Right cardiac atrium (tissue), 5 donors: ENCODE measurements around the gene NOL4L. TPM values are rescaled to one million over a fixed set of nuclear protein-coding genes. Genes with fewer than 3 reads are reported as not detected.

Experiments
- ATAC-seq, 2 donors: fragments of 200-7000 bp; cut with Tn5 transposase; one replicate each; pipeline versions ENCODE4 v1.8.0 to v1.9.1; 2020; ENCODE audit warnings: moderate library complexity in 2 of 2, mild to moderate bottlenecking in 1 of 2
- DNase-seq, 3 donors: peaks; one replicate each; pipeline ENCODE4 v3.0.0-alpha.2; 2020
- H3K27ac ChIP-seq: one replicate; pipeline ENCODE4 v1.5.1; 2013; ENCODE audit warnings: mild to moderate bottlenecking, low read length, control low read depth, moderate library complexity
- H3K27me3 ChIP-seq: one replicate; pipeline ENCODE4 v1.6.1; 2013; ENCODE audit not compliant: control insufficient read depth, insufficient read depth
- H3K4me1 ChIP-seq: one replicate; pipeline ENCODE4 v1.6.1; 2013; ENCODE audit warnings: low read length; ENCODE audit not compliant: control insufficient read depth, insufficient read depth
- H3K4me3 ChIP-seq: one replicate; pipeline ENCODE4 v1.5.1; 2013; ENCODE audit warnings: low read length, control low read depth
- H3K9me3 ChIP-seq: one replicate; pipeline ENCODE4 v1.6.1; 2013; ENCODE audit warnings: low read length; ENCODE audit not compliant: control insufficient read depth
- WGBS: extraction: QIAGEN DNeasy Blood & Tissue Kit; methylation state at CpG from one replicate; pipeline ENCODE4 v1.1.7; 2013; 5-methylcytosine and 5-hydroxymethylcytosine counted together
- intact Hi-C, 4 donors: fragments of 100-400 bp; cut with DNase I; formaldehyde crosslinking; loops; one replicate each; pipeline versions ENCODE4 v1.11.0 to v1.14.0; 2022 to 2023
- polyA plus RNA-seq: library from polyadenylated mRNA; stranded (reverse); fragments of 200-250 nt; gene quantifications from one replicate; pipeline ENCODE4 v1.2.3, GENCODE V29; 2013
- total RNA-seq, 4 donors: library from RNA; stranded (reverse); fragmentation: NEBNext Ultra II Directional; extraction: Animal tissue kit (Norgen Biotek cat#: 25700); gene quantifications; one replicate each; pipeline ENCODE4 v1.2.1, GENCODE V29; 2021
- donor health status: healthy with polysubstance abuse.
- donor health status: DM: no; HTN: yes; CAD: no.
- donor health status: DM: no; HTN: no; CAD: no.
- donor health status: DM: no; HTN: yes; CAD: no; lungs with severe emphysema.
- donor health status: DM: yes; HTN: yes; CAD: no.

NOL4L gene
- total and polyA plus RNA-seq, 5 donors = 6.5 to 10.9 (median 8.3) TPM

DNA sequence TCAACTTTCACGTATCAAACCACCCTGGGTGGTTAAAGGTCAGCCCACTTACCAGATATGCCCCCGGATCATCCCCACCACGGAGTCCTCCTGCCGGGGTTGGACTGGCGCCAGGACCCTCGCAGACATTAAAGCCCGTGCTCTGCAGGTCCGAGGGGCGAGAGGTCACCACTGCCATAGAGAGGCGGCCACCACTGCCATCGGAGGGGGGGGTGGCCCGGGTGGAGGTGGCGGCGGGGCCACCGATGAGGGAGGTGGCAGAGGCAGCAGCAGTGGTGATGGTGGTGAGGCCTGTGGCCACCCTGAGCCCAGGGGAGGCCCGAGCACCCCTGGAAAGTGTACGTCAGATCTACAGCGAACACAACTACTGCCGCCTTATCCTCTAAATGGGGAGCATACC lies 150.7 kb downstream of the NOL4L start:
- Histone ChIP-seq H3K27ac (no peak overlapping the region), H3K4me1 (peaks cover 6% of the 10 kb centered on the region), H3K4me3 (no peak overlapping the region), H3K9me3 (no peaks in the 10 kb centered on the region), H3K27me3 (no peaks in the 10 kb centered on the region)
- 79% methylated on average over 19 of the region's 19 CpGs for WGBS
- intact Hi-C loops = no loop called here
- ATAC-seq (peak in 1 of 2 donors; percentile 6), DNase-seq (peak in 2 of 3 donors; percentile 20 to 62)

GRCh38 chr20:32433311-32434021 lies 151.7 kb downstream of the NOL4L start:
- Histone ChIP-seq H3K27me3 (no peaks in the 10 kb centered on the region), H3K9me3 (no peaks in the 10 kb centered on the region), H3K27ac (peak overlapping the region; percentile 63), H3K4me3 (no peak overlapping the region), H3K4me1 (peaks cover 3% of the 10 kb centered on the region)
- DNase-seq = peak; percentile 44 to 70 (median 55)
- 41% methylated on average over 20 of the region's 20 CpGs for WGBS
- intact Hi-C loops = no loop called here
- peak; percentile 62 to 84 for ATAC-seq

DNA sequence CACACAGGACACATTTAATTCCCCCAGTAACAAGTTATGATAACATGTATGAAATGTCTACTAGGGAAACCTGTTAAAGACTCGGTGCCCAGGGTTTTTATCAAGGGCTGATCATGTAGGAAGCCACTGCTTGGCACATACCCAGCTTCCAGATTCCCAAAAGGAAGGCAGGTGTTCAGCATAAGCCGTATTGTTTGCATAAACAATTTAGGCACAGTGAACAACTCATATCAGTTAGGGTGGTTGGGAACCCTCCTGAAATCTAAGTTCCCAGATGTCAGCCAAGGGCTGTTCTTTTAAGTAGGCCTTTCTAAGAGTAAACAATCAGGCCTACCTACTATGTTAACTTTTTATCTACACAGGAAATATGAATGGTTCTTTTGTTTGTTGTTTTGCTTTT lies 152.9 kb downstream of the NOL4L start:
- Histone ChIP-seq H3K4me3 (no peak overlapping the region), H3K4me1 (peaks cover 3% of the 10 kb centered on the region), H3K27ac (peak overlapping the region; percentile 53), H3K9me3 (no peaks in the 10 kb centered on the region), H3K27me3 (no peaks in the 10 kb centered on the region)
- intact Hi-C loops = no loop called here
- ATAC-seq (no peak), DNase-seq (no peak)
- WGBS = 43% methylated on average over 2 of the region's 2 CpGs

- no peaks in the 10 kb centered on the region for H3K27me3 ChIP-seq
- H3K9me3 ChIP-seq = no peaks in the 10 kb centered on the region
- no peak overlapping the region for H3K4me3 ChIP-seq
- no peak for DNase-seq
- no peak for ATAC-seq
- intact Hi-C loops = no loop called here
- 96% methylated on average over 12 of the region's 12 CpGs for WGBS
- no peak overlapping the region for H3K27ac ChIP-seq
- H3K4me1 ChIP-seq = peaks cover 3% of the 10 kb centered on the region
Observed at GRCh38 chr20:32431457-32431856, 153.7 kb downstream of the NOL4L start.

GRCh38 chr20:32429745-32430360 lies 155.3 kb downstream of the NOL4L start:
- no peaks in the 10 kb centered on the region for H3K9me3 ChIP-seq
- peaks cover 3% of the 10 kb centered on the region for H3K4me1 ChIP-seq
- 95% methylated on average over 16 of the region's 16 CpGs for WGBS
- H3K27ac ChIP-seq = no peak overlapping the region
- no peak for ATAC-seq
- no peaks in the 10 kb centered on the region for H3K27me3 ChIP-seq
- no peak for DNase-seq
- intact Hi-C loops = no loop called here
- H3K4me3 ChIP-seq = no peak overlapping the region

DNA sequence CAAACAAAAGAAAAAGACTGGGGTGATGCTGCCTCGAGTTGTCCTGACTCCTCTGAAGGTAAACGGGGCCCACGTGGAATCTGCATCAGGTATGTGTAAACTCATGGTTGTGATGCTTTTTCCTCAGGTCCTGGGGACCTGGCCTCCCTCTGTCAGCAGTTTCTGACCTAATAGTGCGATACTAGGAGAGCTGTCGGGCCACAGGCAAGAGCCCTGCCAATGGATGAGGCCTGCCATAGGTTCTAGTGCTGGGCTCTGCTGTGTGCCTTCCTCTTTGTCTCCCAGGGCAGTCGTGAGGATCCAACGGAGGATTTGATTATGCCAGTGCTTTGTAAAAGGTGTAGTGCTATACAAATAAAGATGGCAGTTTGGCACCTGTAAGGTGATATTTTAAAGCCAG lies 155.8 kb downstream of the NOL4L start:
- no peaks in the 10 kb centered on the region for H3K9me3 ChIP-seq
- peaks cover 3% of the 10 kb centered on the region for H3K4me1 ChIP-seq
- 82% methylated on average over 7 of the region's 7 CpGs for WGBS

DNA sequence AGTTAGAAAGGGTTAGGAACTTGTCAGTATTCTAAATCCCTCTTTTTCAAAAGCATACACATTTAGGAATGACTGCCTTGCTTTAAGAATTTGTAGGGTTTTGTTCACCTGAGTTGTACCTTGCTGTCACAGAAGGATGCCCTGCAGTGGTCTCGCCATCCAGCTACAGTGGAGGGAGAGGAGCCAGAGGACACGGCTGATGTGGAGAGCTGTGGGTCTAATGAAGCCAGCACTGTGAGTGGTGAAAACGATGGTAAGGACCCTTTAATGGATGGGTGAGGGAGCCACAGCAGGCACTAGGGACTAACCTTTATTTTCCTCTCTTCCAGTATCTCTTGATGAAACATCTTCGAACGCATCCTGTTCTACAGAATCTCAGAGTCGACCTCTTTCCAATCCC lies 157.1 kb downstream of the NOL4L start:
- Histone ChIP-seq H3K4me3 (no peak overlapping the region), H3K4me1 (no peaks in the 10 kb centered on the region), H3K27ac (no peak overlapping the region), H3K9me3 (no peaks in the 10 kb centered on the region), H3K27me3 (no peaks in the 10 kb centered on the region)
- no peak for DNase-seq
- WGBS = 89% methylated on average over 6 of the region's 6 CpGs
- no peak for ATAC-seq
- intact Hi-C loops = no loop called here

More for the DNA sequence above, 155.8 kb downstream of the NOL4L start:
- Histone ChIP-seq H3K4me3 (no peak overlapping the region), H3K27ac (no peak overlapping the region), H3K27me3 (no peaks in the 10 kb centered on the region)
- ATAC-seq (no peak), DNase-seq (no peak)
- intact Hi-C loops = no loop called here

DNA sequence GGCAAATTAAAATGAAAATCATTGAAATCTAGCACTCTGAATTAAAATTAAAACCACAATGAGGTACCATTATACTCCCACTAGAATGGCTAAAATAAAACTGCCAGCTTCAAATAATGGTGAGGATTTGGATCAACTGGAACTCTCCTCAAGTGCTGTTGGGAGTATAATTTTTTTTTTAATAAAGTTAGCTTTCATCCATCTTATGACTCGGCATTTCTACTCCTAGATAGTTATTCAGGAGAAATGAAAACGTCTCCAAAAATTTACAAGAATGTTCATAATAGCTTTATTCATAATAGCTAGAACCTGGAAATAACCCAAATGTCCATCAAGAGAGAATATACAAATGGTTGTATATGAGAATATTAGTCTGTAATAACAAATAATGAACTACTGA lies 163.8 kb downstream of the NOL4L start:
- Histone ChIP-seq H3K4me3 (no peak overlapping the region), H3K27ac (no peak overlapping the region), H3K4me1 (no peaks in the 10 kb centered on the region), H3K9me3 (no peaks in the 10 kb centered on the region), H3K27me3 (no peaks in the 10 kb centered on the region)
- WGBS = 54% methylated on average over 2 of the region's 2 CpGs
- DNase-seq = no peak
- no peak for ATAC-seq
- intact Hi-C loops = no loop called here

DNA sequence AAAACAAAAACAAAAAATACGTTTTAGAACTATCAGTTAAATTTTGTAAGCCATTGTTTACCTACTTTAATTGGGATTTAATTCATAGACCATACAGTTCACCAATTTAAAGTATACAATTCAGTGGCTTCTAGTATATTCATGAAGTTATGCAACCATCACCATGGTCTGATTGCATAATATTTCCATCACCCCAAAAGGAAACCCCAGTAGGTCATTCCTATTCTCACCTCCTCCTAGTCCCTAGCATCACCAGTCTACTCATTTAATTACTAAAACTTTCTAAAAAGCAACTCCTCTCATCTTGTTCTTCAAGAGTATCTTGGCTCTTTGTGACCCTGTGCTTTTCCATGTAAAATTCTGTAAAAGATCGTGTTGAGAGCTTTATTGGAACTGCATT lies 166.8 kb downstream of the NOL4L start:
- Histone ChIP-seq H3K27me3 (no peaks in the 10 kb centered on the region), H3K27ac (no peak overlapping the region), H3K4me3 (no peak overlapping the region), H3K4me1 (peaks cover 4% of the 10 kb centered on the region), H3K9me3 (no peaks in the 10 kb centered on the region)
- WGBS = 89% methylated on average over 2 of the region's 2 CpGs
- intact Hi-C loops = no loop called here
- ATAC-seq = no peak
- no peak for DNase-seq

- Histone ChIP-seq H3K4me3 (no peak overlapping the region), H3K27ac (no peak overlapping the region), H3K4me1 (peaks cover 4% of the 10 kb centered on the region), H3K9me3 (no peaks in the 10 kb centered on the region), H3K27me3 (no peaks in the 10 kb centered on the region)
- no peak for ATAC-seq
- DNase-seq = no peak
- intact Hi-C loops = no loop called here
- whole genome bisulfite sequencing = 77% methylated on average over 2 of the region's 2 CpGs
Observed at GRCh38 chr20:32416206-32416605, 168.9 kb downstream of the NOL4L start.

DNA sequence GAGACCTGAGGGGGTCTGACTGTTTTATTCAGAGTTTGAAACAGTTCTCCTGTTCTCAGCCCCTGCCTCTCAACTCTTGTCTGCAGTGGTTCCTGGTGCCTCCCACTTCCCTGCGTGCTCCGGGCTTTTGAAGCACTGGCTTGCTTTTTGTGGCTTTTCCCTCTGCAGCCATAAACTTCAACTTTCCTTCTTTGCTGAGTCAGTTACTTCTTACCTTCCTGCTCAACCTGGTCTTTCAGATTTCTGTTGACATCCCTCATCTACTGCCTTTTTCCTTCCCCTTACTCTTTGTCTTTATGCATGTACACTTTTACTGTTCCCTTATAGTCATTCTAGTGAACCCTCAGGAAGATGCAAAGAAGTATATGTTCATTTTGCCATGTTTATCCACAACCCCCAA lies 169.6 kb downstream of the NOL4L start:
- no peak overlapping the region for H3K27ac ChIP-seq
- 49% methylated on average over 2 of the region's 2 CpGs for WGBS
- no peaks in the 10 kb centered on the region for H3K27me3 ChIP-seq
- ATAC-seq = no peak
- H3K4me1 ChIP-seq = peaks cover 4% of the 10 kb centered on the region
- intact Hi-C loops = no loop called here
- no peak overlapping the region for H3K4me3 ChIP-seq
- DNase-seq = no peak
- no peaks in the 10 kb centered on the region for H3K9me3 ChIP-seq
